ENCODE data around the gene TNS1. TPM values are rescaled to one million over a fixed set of nuclear protein-coding genes. Genes with fewer than 3 reads are reported as not detected.

TNS1 gene
- total RNA-seq, 1 donor from 2014 or later, result 1,334 TPM

DNA sequence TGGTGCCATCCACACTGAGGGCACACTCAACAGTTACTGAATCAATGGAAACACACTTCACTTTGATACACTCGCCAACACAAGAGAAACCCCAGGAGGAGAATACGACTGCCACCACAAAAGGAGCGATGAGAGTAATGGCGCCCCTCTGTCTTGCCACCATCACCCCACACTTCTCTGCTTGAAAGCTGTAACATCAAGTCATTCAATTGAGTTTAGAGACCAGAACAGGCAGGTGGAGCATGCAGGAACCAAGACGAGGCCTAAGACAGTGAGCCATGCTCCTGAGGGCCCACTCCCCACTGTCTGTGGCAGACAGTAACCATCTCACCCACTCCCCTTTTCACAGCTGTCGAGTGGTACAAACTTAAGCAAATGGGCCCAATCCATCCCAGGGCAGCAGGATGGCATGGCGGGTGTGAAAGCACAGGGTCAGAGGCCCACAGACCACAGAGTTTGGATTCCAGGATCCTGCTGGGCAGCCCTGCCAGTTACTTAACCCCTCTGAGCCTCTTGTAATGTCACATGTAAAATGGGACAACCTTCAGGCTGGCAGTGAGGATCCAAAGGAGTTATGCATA lies 101.9 kb downstream of the TNS1 start:
- DNase-seq (ENCODE audit: low spot score in 2 of 2), result no peak
- Histone ChIP-seq H3K4me3 (peak overlapping the region; percentile 44 to 57), H3K4me1 (peaks cover 36 to 85% of the 10 kb centered on the region in 2 donors), H3K9me3 (no peaks in the 10 kb centered on the region), H3K27ac (peak overlapping the region; percentile 98 to 100), H3K27me3 (no peaks in the 10 kb centered on the region), H3K36me3 (peaks cover 50 to 74% of the 10 kb centered on the region in 2 donors)
- no peak for TF ChIP-seq CTCF (IDR thresholded peaks at IDR 0.05)
- intact Hi-C loops (cut with DNase I), result loop anchor here (2.0 kb wide), 1 partner anchor 42 kb away; no protein-coding TSS in a partner anchor

DNA sequence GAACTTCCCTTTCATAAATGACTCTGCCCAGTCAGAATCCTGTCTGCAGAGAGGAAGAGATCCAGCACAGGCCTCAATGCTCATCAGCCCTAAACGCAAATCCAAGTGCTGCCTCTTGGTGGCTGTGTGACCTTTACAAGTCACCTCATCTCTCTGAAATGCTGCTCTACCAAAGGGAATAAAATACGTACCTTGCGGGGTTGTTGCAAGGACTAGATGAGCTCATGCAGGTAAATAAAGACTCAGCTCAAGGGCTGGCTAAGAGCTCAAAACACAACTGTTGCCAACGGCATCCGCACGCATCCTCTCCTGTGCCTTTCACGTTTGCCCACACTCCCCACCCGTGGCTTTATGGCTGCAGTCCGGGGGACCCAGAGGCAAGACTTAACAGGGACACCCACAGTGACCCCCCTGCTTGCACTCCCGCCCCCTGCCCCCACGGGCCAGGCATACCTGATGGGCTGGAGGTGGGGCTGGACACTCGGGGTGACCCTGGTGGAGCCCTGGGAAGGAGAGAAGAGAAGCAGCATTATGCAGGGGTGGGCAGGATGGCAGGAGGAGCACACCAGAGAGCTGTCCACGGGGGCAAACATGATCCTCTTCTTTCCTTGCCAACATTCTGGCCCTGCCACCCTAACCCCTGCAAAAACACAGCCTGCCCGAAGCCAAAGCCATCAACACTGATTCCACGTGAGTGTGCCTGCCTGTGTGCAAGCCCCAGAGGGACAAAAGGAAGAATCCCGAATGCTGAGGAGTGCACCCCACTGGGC lies 102.6 kb downstream of the TNS1 start:
- H3K4me3 ChIP-seq, result peak overlapping the region; percentile 44 to 57
- peaks cover 41 to 84% of the 10 kb centered on the region in 2 donors for H3K4me1 ChIP-seq
- H3K27me3 ChIP-seq, result no peaks in the 10 kb centered on the region
- peaks cover 57 to 74% of the 10 kb centered on the region in 2 donors for H3K36me3 ChIP-seq
- H3K27ac ChIP-seq, result peak overlapping the region; percentile 98 to 100
- DNase-seq (ENCODE audit: low spot score in 2 of 2), result no peak
- H3K9me3 ChIP-seq, result no peaks in the 10 kb centered on the region
- intact Hi-C loops (cut with DNase I), result loop anchor here (2.0 kb wide), 1 partner anchor 41 kb away; no protein-coding TSS in a partner anchor
- TF ChIP-seq CTCF (IDR thresholded peaks at IDR 0.05), result no peak

DNA sequence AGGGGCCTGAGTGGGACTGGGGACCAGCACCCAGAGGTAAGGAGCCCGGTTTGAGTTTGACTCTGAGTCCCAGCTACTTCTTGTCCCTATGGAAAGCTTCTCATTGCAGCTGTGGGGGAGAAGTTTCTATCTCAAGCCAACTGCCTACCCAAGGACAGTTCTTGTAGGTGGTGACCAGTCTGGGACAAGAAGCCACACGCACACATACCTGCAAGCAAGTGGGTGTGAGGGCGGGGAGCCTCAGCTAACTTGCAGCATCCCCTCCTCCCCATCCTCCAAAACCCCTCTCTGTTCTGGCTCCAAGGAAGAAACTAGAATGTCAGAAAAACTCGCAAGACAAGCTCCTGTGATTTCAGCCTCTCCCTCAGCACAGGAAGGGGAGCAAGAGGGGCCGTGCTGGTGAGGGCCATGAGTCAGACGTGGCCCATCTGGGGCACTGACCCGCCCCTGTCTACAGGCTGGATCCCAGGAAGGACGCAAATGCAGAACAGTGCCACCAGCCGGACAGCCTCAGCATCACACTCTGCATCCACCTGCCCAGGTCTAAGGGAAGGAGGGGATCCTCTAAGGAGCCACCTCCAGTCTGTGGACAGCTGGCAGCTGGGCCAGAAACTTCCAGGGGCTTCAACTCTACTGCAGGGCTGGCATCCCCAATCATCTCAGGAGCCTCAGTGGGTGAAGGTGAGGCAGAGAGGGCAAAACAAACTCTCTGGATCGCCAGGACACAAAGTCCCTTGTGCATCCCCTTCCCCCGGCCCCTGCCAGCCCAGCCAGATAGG lies 103.4 kb downstream of the TNS1 start:
- peak; percentile 82 to 85 (median 84) for TF ChIP-seq CTCF (IDR thresholded peaks at IDR 0.05)
- peak overlapping the region; percentile 44 to 57 for H3K4me3 ChIP-seq
- H3K27me3 ChIP-seq, result no peaks in the 10 kb centered on the region
- no peaks in the 10 kb centered on the region for H3K9me3 ChIP-seq
- H3K4me1 ChIP-seq, result peaks cover 38 to 84% of the 10 kb centered on the region in 2 donors
- peak in 1 of 2 donors; percentile 93 for DNase-seq (ENCODE audit: low spot score in 2 of 2)
- H3K36me3 ChIP-seq, result peaks cover 57 to 74% of the 10 kb centered on the region in 2 donors
- H3K27ac ChIP-seq, result peak overlapping the region; percentile 98 to 100
- intact Hi-C loops (cut with DNase I), result loop anchor here (2.0 kb wide), 2 partner anchors 35 to 41 kb away; no protein-coding TSS in a partner anchor

DNA sequence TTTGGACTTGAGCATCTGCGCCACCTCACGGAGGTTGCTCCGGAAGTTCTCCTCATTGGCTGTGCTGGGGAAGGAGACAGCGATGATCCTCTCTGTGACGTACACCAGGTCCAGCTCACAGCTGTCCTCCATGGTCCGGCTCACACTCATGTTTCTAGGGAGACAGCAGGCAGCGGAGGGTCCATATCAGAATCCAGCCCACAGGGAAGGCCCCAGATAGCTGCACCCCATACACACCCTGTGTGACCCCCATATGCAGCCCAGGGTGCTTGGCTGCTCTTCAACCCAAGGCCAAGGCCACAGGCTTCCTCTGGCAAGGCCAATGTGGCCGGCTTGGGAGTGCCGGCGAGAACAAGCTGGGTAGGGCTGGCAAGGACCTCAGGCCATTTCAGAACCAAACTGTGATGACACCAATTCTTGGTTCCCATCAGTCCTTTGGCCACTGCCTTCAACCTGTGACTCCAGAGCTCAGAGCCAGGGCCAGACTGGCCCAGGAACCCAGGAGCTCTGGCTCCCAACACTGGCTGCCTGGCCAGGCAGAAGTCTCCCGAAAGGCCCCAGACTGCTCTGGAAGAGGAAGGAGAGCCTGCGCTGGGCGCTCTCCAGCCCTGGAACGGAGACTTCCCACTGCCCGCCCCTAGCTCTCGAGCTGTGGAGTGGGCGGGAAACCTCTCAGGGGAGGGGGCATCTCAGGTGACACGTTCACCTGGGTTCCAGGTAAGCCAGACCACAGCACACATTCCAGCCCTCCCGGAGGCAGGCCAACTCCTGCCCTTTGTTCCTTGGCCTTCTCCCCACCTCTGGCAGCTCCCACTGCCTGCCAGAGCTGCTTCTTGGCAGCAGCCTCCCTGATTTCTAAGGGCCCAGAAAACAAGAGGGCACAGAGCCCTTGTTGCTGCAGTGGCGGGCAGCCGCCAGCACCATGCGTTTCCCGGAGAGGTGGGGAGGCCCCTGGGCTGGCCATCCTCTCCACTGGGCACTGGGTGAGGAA lies 104.7 kb downstream of the TNS1 start:
- no peak for DNase-seq (ENCODE audit: low spot score in 2 of 2)
- Histone ChIP-seq H3K36me3 (peaks cover 70 to 85% of the 10 kb centered on the region in 2 donors), H3K4me1 (peaks cover 37 to 82% of the 10 kb centered on the region in 2 donors), H3K4me3 (peak overlapping the region; percentile 44 to 57), H3K27me3 (no peaks in the 10 kb centered on the region), H3K9me3 (no peaks in the 10 kb centered on the region), H3K27ac (peak overlapping the region; percentile 98 to 100)
- intact Hi-C loops (cut with DNase I), result loop anchor here (2.0 kb wide), 1 partner anchor 37 kb away; no protein-coding TSS in a partner anchor
- TF ChIP-seq CTCF (IDR thresholded peaks at IDR 0.05), result no peak

Measured in ascending aorta (tissue), 2 donors.